Immature natural killer cell (primary cell): ENCODE measurements around the gene PKN1. TPM values are rescaled to one million over a fixed set of nuclear protein-coding genes. Genes with fewer than 3 reads are reported as not detected.
A peak's percentile ranks its signal among the peaks of the same experiment; 100 is the strongest.
"Not testable (repeated sequence)": the region's sequence is repeated elsewhere in the genome, so short reads cannot be mapped to it uniquely, and the experiment has no call there.

ENCODE experiments used
- DNase-seq, 3 donors: peaks; one replicate each; pipeline ENCODE4 v3.0.0; 2022; ENCODE audit warnings: mixed read lengths in 1 of 3
- H3K27ac Mint-ChIP-seq, 6 donors: one replicate each; pipeline ENCODE4 v1.8.0; 2020; ENCODE audit warnings: mixed read lengths in 6 of 6, mild to moderate bottlenecking in 5 of 6, inconsistent platforms in 4 of 6, moderate library complexity in 3 of 6
- H3K27me3 Mint-ChIP-seq, 3 donors: one replicate each; pipeline ENCODE4 v1.8.0; 2020 to 2021; ENCODE audit warnings: low read depth in 3 of 3, mild to moderate bottlenecking in 3 of 3, mixed read lengths in 3 of 3, moderate library complexity in 3 of 3, inconsistent platforms in 1 of 3
- H3K36me3 Mint-ChIP-seq, 3 donors: one replicate each; pipeline ENCODE4 v1.8.0; 2020; ENCODE audit warnings: mixed read lengths in 3 of 3, inconsistent platforms in 2 of 3, mild to moderate bottlenecking in 2 of 3
- H3K4me1 Mint-ChIP-seq, 2 donors: one replicate each; pipeline ENCODE4 v1.8.0; 2020; ENCODE audit warnings: inconsistent platforms in 2 of 2, mild to moderate bottlenecking in 2 of 2, mixed read lengths in 2 of 2, moderate library complexity in 1 of 2
- H3K4me3 Mint-ChIP-seq, 5 donors: one replicate each; pipeline ENCODE4 v1.8.0; 2020; ENCODE audit warnings: mild to moderate bottlenecking in 5 of 5, mixed read lengths in 5 of 5, inconsistent platforms in 3 of 5, moderate library complexity in 3 of 5
- H3K9me3 Mint-ChIP-seq, 6 donors: one replicate each; pipeline ENCODE4 v1.8.0; 2020; ENCODE audit warnings: mild to moderate bottlenecking in 6 of 6, mixed read lengths in 6 of 6, inconsistent platforms in 4 of 6, moderate library complexity in 3 of 6
- polyA plus RNA-seq, 3 donors: library from polyadenylated mRNA; unstranded; fragments of 300-500 nt; fragmentation: Illumina TruSeq; gene quantifications; one replicate each; pipeline ENCODE4 v1.2.3, GENCODE V29; 2021

Gene PKN1
- polyA plus RNA-seq: 10 to 100 TPM; 74.3 to 94.6 (median 84.7) TPM

GRCh38 chr19:14432791-14433553 is at the start of gene PKN1:
Gene PKN1 (plus strand): TSS chr19:14433306. CDS start chr19:14433522, 216 bp downstream.
- H3K27me3 Mint-ChIP-seq: peaks cover 5 to 17% (median 6%) of the 10 kb centered on the region in 3 donors
- peak; percentile 51 to 56 (median 54) for DNase-seq
- H3K4me1 Mint-ChIP-seq: peaks cover 46 to 53% of the 10 kb centered on the region in 2 donors
- peak within 1 kb of the TSS; percentile 83 to 89 (median 87) for H3K4me3 Mint-ChIP-seq
- H3K9me3 Mint-ChIP-seq: peaks cover 0 to 2% (median 0%) of the 10 kb centered on the region in 6 donors
- H3K27ac Mint-ChIP-seq: peak within 1 kb of the TSS; percentile 92 to 95 (median 93)
- no peaks in the 10 kb centered on the region for H3K36me3 Mint-ChIP-seq

GRCh38 chr19:14383661-14384555 is 49.2 kb upstream of the PKN1 start:
- peak overlapping the region; percentile 93 to 99 (median 95) for H3K4me3 Mint-ChIP-seq

GRCh38 chr19:14385492-14385891 is 47.6 kb upstream of the PKN1 start:
- H3K4me3 Mint-ChIP-seq: peak overlapping the region; percentile 93 to 99 (median 95)
- H3K4me1 Mint-ChIP-seq: peaks cover 40 to 53% of the 10 kb centered on the region in 2 donors
- peaks cover 42 to 71% (median 45%) of the 10 kb centered on the region in 3 donors for H3K27me3 Mint-ChIP-seq
- DNase-seq: peak; percentile 46 to 52 (median 48)
- H3K9me3 Mint-ChIP-seq: peaks cover 0 to 2% (median 0%) of the 10 kb centered on the region in 6 donors
- H3K27ac Mint-ChIP-seq: peak overlapping the region; percentile 96 to 99 (median 98)
- H3K36me3 Mint-ChIP-seq: peaks cover 8 to 28% (median 9%) of the 10 kb centered on the region in 3 donors

More at GRCh38 chr19:14383661-14384555, 49.2 kb upstream of the PKN1 start:
- H3K9me3 Mint-ChIP-seq: peaks cover 0 to 2% (median 0%) of the 10 kb centered on the region in 6 donors
- peak; percentile 62 to 70 (median 64) for DNase-seq
- H3K27ac Mint-ChIP-seq: peak overlapping the region; percentile 96 to 99 (median 98)
- peaks cover 8 to 24% (median 9%) of the 10 kb centered on the region in 3 donors for H3K36me3 Mint-ChIP-seq
- H3K27me3 Mint-ChIP-seq: peaks cover 38 to 63% (median 45%) of the 10 kb centered on the region in 3 donors
- peaks cover 55 to 67% of the 10 kb centered on the region in 2 donors for H3K4me1 Mint-ChIP-seq

GRCh38 chr19:14390548-14390947 is 42.6 kb upstream of the PKN1 start:
- Mint-ChIP-seq H3K36me3 (peaks cover 12 to 29% (median 12%) of the 10 kb centered on the region in 3 donors), H3K4me3 (no peak overlapping the region), H3K27me3 (peaks cover 31 to 52% (median 45%) of the 10 kb centered on the region in 3 donors), H3K4me1 (peaks cover 12 to 38% of the 10 kb centered on the region in 2 donors), H3K9me3 (no peaks in the 10 kb centered on the region), H3K27ac (peak overlapping the region in 5 of 6 donors; percentile 22 to 80 (median 45))
- DNase-seq: no peak

- H3K9me3 Mint-ChIP-seq: no peaks in the 10 kb centered on the region
- H3K27ac Mint-ChIP-seq: peak overlapping the region; percentile 40 to 80 (median 64)
- peaks cover 8 to 32% of the 10 kb centered on the region in 2 donors for H3K4me1 Mint-ChIP-seq
- peaks cover 12 to 31% (median 12%) of the 10 kb centered on the region in 3 donors for H3K36me3 Mint-ChIP-seq
- DNase-seq: no peak
- H3K4me3 Mint-ChIP-seq: no peak overlapping the region
- peaks cover 25 to 50% (median 48%) of the 10 kb centered on the region in 3 donors for H3K27me3 Mint-ChIP-seq
Observed at GRCh38 chr19:14391156-14391821, 41.8 kb upstream of the PKN1 start.

GRCh38 chr19:14393329-14393728 is 39.8 kb upstream of the PKN1 start:
- Mint-ChIP-seq H3K4me1 (peaks cover 5 to 27% of the 10 kb centered on the region in 2 donors), H3K9me3 (no peaks in the 10 kb centered on the region), H3K36me3 (peaks cover 12 to 44% (median 16%) of the 10 kb centered on the region in 3 donors), H3K27ac (peak overlapping the region; percentile 22 to 88 (median 62)), H3K27me3 (peaks cover 24 to 57% (median 55%) of the 10 kb centered on the region in 3 donors), H3K4me3 (peak overlapping the region in 1 of 5 donors; percentile 30)
- no peak for DNase-seq

- peaks cover 19 to 54% (median 53%) of the 10 kb centered on the region in 3 donors for H3K27me3 Mint-ChIP-seq
Observed at GRCh38 chr19:14394167-14394566, 38.9 kb upstream of the PKN1 start.

GRCh38 chr19:14395262-14395661 is 37.8 kb upstream of the PKN1 start:
- DNase-seq: no peak
- H3K4me1 Mint-ChIP-seq: peaks cover 5 to 22% of the 10 kb centered on the region in 2 donors
- H3K9me3 Mint-ChIP-seq: no peaks in the 10 kb centered on the region
- peaks cover 19 to 50% (median 49%) of the 10 kb centered on the region in 3 donors for H3K27me3 Mint-ChIP-seq
- H3K4me3 Mint-ChIP-seq: no peak overlapping the region
- peak overlapping the region in 3 of 6 donors; percentile 26 to 76 (median 70) for H3K27ac Mint-ChIP-seq
- H3K36me3 Mint-ChIP-seq: peaks cover 7 to 38% (median 16%) of the 10 kb centered on the region in 3 donors

More at GRCh38 chr19:14394167-14394566, 38.9 kb upstream of the PKN1 start:
- Mint-ChIP-seq H3K4me3 (no peak overlapping the region), H3K9me3 (no peaks in the 10 kb centered on the region), H3K36me3 (peaks cover 7 to 40% (median 16%) of the 10 kb centered on the region in 3 donors), H3K4me1 (peaks cover 5 to 24% of the 10 kb centered on the region in 2 donors), H3K27ac (peak overlapping the region; percentile 7 to 88 (median 72))
- no peak for DNase-seq

GRCh38 chr19:14395710-14396336 is 37.3 kb upstream of the PKN1 start:
- Mint-ChIP-seq H3K36me3 (peaks cover 7 to 34% (median 12%) of the 10 kb centered on the region in 3 donors), H3K4me3 (no peak overlapping the region), H3K27ac (peak overlapping the region in 4 of 6 donors; percentile 57 to 76 (median 68)), H3K9me3 (no peaks in the 10 kb centered on the region), H3K4me1 (peaks cover 5 to 19% of the 10 kb centered on the region in 2 donors), H3K27me3 (peaks cover 21 to 49% (median 45%) of the 10 kb centered on the region in 3 donors)
- no peak for DNase-seq

GRCh38 chr19:14396730-14397129 is 36.4 kb upstream of the PKN1 start:
- H3K9me3 Mint-ChIP-seq, H3K4me3 Mint-ChIP-seq, DNase-seq: not testable (repeated sequence)
- H3K36me3 Mint-ChIP-seq: peaks cover 9 to 38% (median 11%) of the 10 kb centered on the region in 3 donors
- H3K27ac Mint-ChIP-seq: peak overlapping the region in 5 of 6 donors; percentile 34 to 75 (median 70)
- H3K4me1 Mint-ChIP-seq: peaks cover 5 to 15% of the 10 kb centered on the region in 2 donors
- H3K27me3 Mint-ChIP-seq: peaks cover 16 to 47% (median 45%) of the 10 kb centered on the region in 3 donors

- peak overlapping the region in 5 of 6 donors; percentile 60 to 77 (median 73) for H3K27ac Mint-ChIP-seq
- H3K4me1 Mint-ChIP-seq: peaks cover 5 to 14% of the 10 kb centered on the region in 2 donors
- peaks cover 16 to 49% (median 45%) of the 10 kb centered on the region in 3 donors for H3K27me3 Mint-ChIP-seq
- H3K4me3 Mint-ChIP-seq: peak overlapping the region in 1 of 5 donors; percentile 4
- not testable (repeated sequence) for DNase-seq, H3K9me3 Mint-ChIP-seq
- peaks cover 9 to 40% (median 13%) of the 10 kb centered on the region in 3 donors for H3K36me3 Mint-ChIP-seq
Observed at GRCh38 chr19:14397168-14397567, 35.9 kb upstream of the PKN1 start.

- peak in 2 of 3 donors; percentile 5 for DNase-seq
- H3K27ac Mint-ChIP-seq: peak overlapping the region in 3 of 6 donors; percentile 12 to 67 (median 57)
- H3K4me1 Mint-ChIP-seq: peaks cover 5 to 16% of the 10 kb centered on the region in 2 donors
- H3K27me3 Mint-ChIP-seq: peaks cover 21 to 60% (median 38%) of the 10 kb centered on the region in 3 donors
- peaks cover 10 to 51% (median 18%) of the 10 kb centered on the region in 3 donors for H3K36me3 Mint-ChIP-seq
- H3K4me3 Mint-ChIP-seq: no peak overlapping the region
- H3K9me3 Mint-ChIP-seq: no peaks in the 10 kb centered on the region
Observed at GRCh38 chr19:14400951-14401431, 32.1 kb upstream of the PKN1 start.
